ENCODE data around the gene SYT5.

GRCh38 chr19:55165952-55166529, 14.0 kb downstream of the SYT5 start:
- TF ChIP-seq, protein P1, sequence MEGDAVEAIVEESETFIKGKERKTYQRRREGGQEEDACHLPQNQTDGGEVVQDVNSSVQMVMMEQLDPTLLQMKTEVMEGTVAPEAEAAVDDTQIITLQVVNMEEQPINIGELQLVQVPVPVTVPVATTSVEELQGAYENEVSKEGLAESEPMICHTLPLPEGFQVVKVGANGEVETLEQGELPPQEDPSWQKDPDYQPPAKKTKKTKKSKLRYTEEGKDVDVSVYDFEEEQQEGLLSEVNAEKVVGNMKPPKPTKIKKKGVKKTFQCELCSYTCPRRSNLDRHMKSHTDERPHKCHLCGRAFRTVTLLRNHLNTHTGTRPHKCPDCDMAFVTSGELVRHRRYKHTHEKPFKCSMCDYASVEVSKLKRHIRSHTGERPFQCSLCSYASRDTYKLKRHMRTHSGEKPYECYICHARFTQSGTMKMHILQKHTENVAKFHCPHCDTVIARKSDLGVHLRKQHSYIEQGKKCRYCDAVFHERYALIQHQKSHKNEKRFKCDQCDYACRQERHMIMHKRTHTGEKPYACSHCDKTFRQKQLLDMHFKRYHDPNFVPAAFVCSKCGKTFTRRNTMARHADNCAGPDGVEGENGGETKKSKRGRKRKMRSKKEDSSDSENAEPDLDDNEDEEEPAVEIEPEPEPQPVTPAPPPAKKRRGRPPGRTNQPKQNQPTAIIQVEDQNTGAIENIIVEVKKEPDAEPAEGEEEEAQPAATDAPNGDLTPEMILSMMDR (IDR thresholded peaks at IDR 0.05) = peak in 2 of 4 experiments; percentile 28 to 38
- no peak for TF ChIP-seq POLR2A (IDR thresholded peaks at IDR 0.05)

Data from uterus (tissue), 2 donors.